SK-N-SH (cell line): ENCODE measurements around the gene RBMS3. TPM values are rescaled to one million over a fixed set of nuclear protein-coding genes. Genes with fewer than 3 reads are reported as not detected.

ENCODE experiments used
- CTCF ChIA-PET: fragments of 300-600, 350-600 bp; formaldehyde crosslinking; extraction: SDS; loops from one replicate; lab custom pipeline; 2021; lab: Yijun Ruan, JAX
- POLR2A ChIA-PET: fragments of 350-600 bp; sonication (Branson Sonifier 250); formaldehyde crosslinking; extraction: SDS; loops from one replicate; lab custom pipeline; 2020; ENCODE audit warnings: antibody characterized with exemption, inconsistent platforms; lab: Yijun Ruan, JAX
- DNase-seq: peaks from one replicate; pipeline ENCODE4 v3.0.0; 2012
- H2AFZ ChIP-seq: fragments of 200-600 bp; sonication (generic); 2 replicates; pipeline ENCODE4 v1.8.1; 2016; ENCODE audit warnings: antibody characterized with exemption, mild to moderate bottlenecking, low read depth
- H3F3A ChIP-seq: fragments of 200-600 bp; sonication (generic); replicated peaks from 2 replicates; pipeline ENCODE3; 2016; ENCODE audit warnings: antibody characterized with exemption, mild to moderate bottlenecking; ENCODE audit not compliant: insufficient read depth
- H3K27ac ChIP-seq, 2 experiments: fragments of 200-500 bp in 1 of 2; fragments of 200-600 bp in 1 of 2; sonication (Bioruptor generic) in 1 of 2; sonication (generic), shearing (Covaris generic) in 1 of 2; 2 replicates each; pipeline versions ENCODE4 v1.5.1 to v1.6.1; 2014 to 2016; ENCODE audit warnings: low read depth in 2 of 2, inconsistent platforms in 1 of 2, low read length in 1 of 2, mild to moderate bottlenecking in 1 of 2, mixed read lengths in 1 of 2
- H3K27me3 ChIP-seq: fragments of 200-600 bp; sonication (generic), shearing (Covaris generic); 2 replicates; pipeline ENCODE4 v1.6.1; 2016; ENCODE audit warnings: mixed run types; ENCODE audit not compliant: insufficient read depth
- H3K36me3 ChIP-seq, 2 experiments: fragments of 200-500 bp in 1 of 2; fragments of 200-600 bp in 1 of 2; sonication (Bioruptor generic) in 1 of 2; sonication (generic) in 1 of 2; replicated peaks in 1 of 2; 2 replicates each; pipeline versions ENCODE3 to v1.5.1; 2014 to 2016; ENCODE audit warnings: low read length in 1 of 2, mild to moderate bottlenecking in 1 of 2; ENCODE audit not compliant: insufficient read depth in 2 of 2, control insufficient read depth in 1 of 2
- H3K4me1 ChIP-seq, 2 experiments: fragments of 200-500 bp in 1 of 2; fragments of 200-600 bp in 1 of 2; sonication (Bioruptor generic) in 1 of 2; sonication (generic), shearing (Covaris generic) in 1 of 2; 2 replicates each; pipeline versions ENCODE4 v1.5.1 to v1.6.1; 2014 to 2016; ENCODE audit warnings: low read depth in 1 of 2, low read length in 1 of 2, mixed run types in 1 of 2; ENCODE audit not compliant: insufficient read depth in 2 of 2, control insufficient read depth in 1 of 2
- H3K4me2 ChIP-seq: fragments of 200-600 bp; sonication (generic), shearing (Covaris generic); 2 replicates; pipeline ENCODE4 v1.6.1; 2017; ENCODE audit warnings: mixed run types
- H3K4me3 ChIP-seq, 2 experiments: fragments of 200-500 bp in 1 of 2; fragments of 200-600 bp in 1 of 2; sonication (Bioruptor generic) in 1 of 2; sonication (generic), shearing (Covaris generic) in 1 of 2; 2 replicates each; pipeline versions ENCODE4 v1.5.1 to v1.8.1; 2014 to 2016; ENCODE audit warnings: low read depth in 2 of 2, inconsistent platforms in 1 of 2, low read length in 1 of 2, mild to moderate bottlenecking in 1 of 2, mixed read lengths in 1 of 2, moderate library complexity in 1 of 2
- H3K79me2 ChIP-seq: fragments of 200-600 bp; sonication (generic); 2 replicates; pipeline ENCODE4 v1.8.1; 2017; ENCODE audit warnings: mild to moderate bottlenecking; ENCODE audit not compliant: insufficient read depth
- H3K9ac ChIP-seq: fragments of 200-600 bp; sonication (generic); 2 replicates; pipeline ENCODE4 v1.6.1; 2017; ENCODE audit warnings: mixed run types
- H3K9me2 ChIP-seq: fragments of 200-600 bp; sonication (generic); 2 replicates; pipeline ENCODE4 v1.6.1; 2017; ENCODE audit warnings: mixed run types
- H3K9me3 ChIP-seq: fragments of 200-600 bp; sonication (generic); 2 replicates; pipeline ENCODE4 v1.6.1; 2017; ENCODE audit warnings: mixed run types, mild to moderate bottlenecking, moderate library complexity
- H4K20me1 ChIP-seq: fragments of 200-600 bp; sonication (generic); 2 replicates; pipeline ENCODE4 v1.6.1; 2017; ENCODE audit warnings: mild to moderate bottlenecking, mixed run types; ENCODE audit not compliant: insufficient read depth
- ELF1 ChIP-seq: IDR thresholded peaks from 2 replicates; pipeline ENCODE4 v1.4.0; 2012
- FOXJ3 ChIP-seq: sonication (generic); formaldehyde crosslinking; IDR thresholded peaks from 2 replicates; pipeline ENCODE4 v1.5.1; 2020; ENCODE audit warnings: mild to moderate bottlenecking, missing genetic modification reagents
- GATA2 ChIP-seq: sonication (generic); formaldehyde crosslinking; IDR thresholded peaks from 2 replicates; pipeline ENCODE4 v1.5.0; 2020; ENCODE audit warnings: mild to moderate bottlenecking, missing genetic modification reagents
- MEF2A ChIP-seq: IDR thresholded peaks from 2 replicates; pipeline ENCODE4 v1.4.0; 2012; ENCODE audit warnings: low read depth, borderline replicate concordance
- NFIC ChIP-seq: IDR thresholded peaks from 2 replicates; pipeline ENCODE4 v1.4.0; 2012; ENCODE audit warnings: borderline replicate concordance
- POLR2AphosphoS5 ChIP-seq: IDR thresholded peaks from 2 replicates; pipeline ENCODE4 v1.6.1; 2012; ENCODE audit warnings: low read depth, low read length
- RAD21 ChIP-seq: IDR thresholded peaks from 2 replicates; pipeline ENCODE4 v1.6.1; 2012; ENCODE audit warnings: mild to moderate bottlenecking, low read length
- RCOR1 ChIP-seq: fragments of 150-350 bp; IDR thresholded peaks from 2 replicates; pipeline ENCODE4 v1.6.1; 2017; ENCODE audit warnings: antibody characterized with exemption, low read length
- RXRA ChIP-seq: IDR thresholded peaks from 2 replicates; pipeline ENCODE4 v1.4.0; 2012; ENCODE audit warnings: low read depth, mild to moderate bottlenecking, borderline replicate concordance
- SIN3A ChIP-seq: IDR thresholded peaks from 2 replicates; pipeline ENCODE4 v1.6.1; 2012; ENCODE audit warnings: low read depth, mild to moderate bottlenecking, low read length, moderate library complexity, borderline replicate concordance
- SMC3 ChIP-seq: IDR thresholded peaks from 2 replicates; pipeline ENCODE4 v1.6.1; 2012; ENCODE audit warnings: low read depth, low read length, improper control_type of control experiment
- TAF1 ChIP-seq: IDR thresholded peaks from 2 replicates; pipeline ENCODE4 v1.6.1; 2012; ENCODE audit warnings: low read depth, mild to moderate bottlenecking, low read length, moderate library complexity, borderline replicate concordance
- TCF12 ChIP-seq: IDR thresholded peaks from 2 replicates; pipeline ENCODE4 v1.4.0; 2012
- TEAD4 ChIP-seq: IDR thresholded peaks from 2 replicates; pipeline ENCODE4 v1.4.0; 2012; ENCODE audit warnings: mild to moderate bottlenecking, borderline replicate concordance; ENCODE audit not compliant: insufficient read depth
- WGBS: methylation state at CpG from one replicate; pipeline ENCODE4 v1.1.6; 2017; ENCODE audit warnings: low lambda C conversion rate; 5-methylcytosine and 5-hydroxymethylcytosine counted together
- polyA plus RNA-seq, 3 experiments: library from polyadenylated mRNA; depleted of rRNA; stranded (reverse); fragments of >200 nt; gene quantifications; 2 replicates each; pipeline ENCODE4 v1.2.3, GENCODE V29; 2012
- TF ChIP-seq, protein P1 (sequence below): fragments of 200-600 bp; sonication (generic); IDR thresholded peaks from 2 replicates; pipeline ENCODE4 v1.6.1; 2017; ENCODE audit warnings: antibody characterized with exemption, mild to moderate bottlenecking, moderate library complexity
- TF ChIP-seq, protein P2 (sequence below): IDR thresholded peaks from 2 replicates; pipeline ENCODE4 v1.4.0; 2012; ENCODE audit warnings: low read depth
- TF ChIP-seq, protein P3 (sequence below): IDR thresholded peaks from 2 replicates; pipeline ENCODE4; 2012
- TF ChIP-seq, protein P4 (sequence below): IDR thresholded peaks from 2 replicates; pipeline ENCODE4 v1.4.0; 2012; ENCODE audit warnings: low read depth, borderline replicate concordance
- TF ChIP-seq, protein P5 (sequence below): fragments of 150-350 bp; IDR thresholded peaks from 2 replicates; pipeline ENCODE4 v1.6.1; 2017; ENCODE audit warnings: antibody characterized with exemption, low read length, low read depth, borderline replicate concordance
- TF ChIP-seq, protein P6 (sequence below): IDR thresholded peaks from 2 replicates; pipeline ENCODE4 v1.4.0; 2012; ENCODE audit warnings: low read depth, borderline replicate concordance

The RBMS3 gene
- polyA plus RNA-seq, 1 of the 3 experiments (the other 2 are of a cell fraction), result 8.2 TPM

DNA sequence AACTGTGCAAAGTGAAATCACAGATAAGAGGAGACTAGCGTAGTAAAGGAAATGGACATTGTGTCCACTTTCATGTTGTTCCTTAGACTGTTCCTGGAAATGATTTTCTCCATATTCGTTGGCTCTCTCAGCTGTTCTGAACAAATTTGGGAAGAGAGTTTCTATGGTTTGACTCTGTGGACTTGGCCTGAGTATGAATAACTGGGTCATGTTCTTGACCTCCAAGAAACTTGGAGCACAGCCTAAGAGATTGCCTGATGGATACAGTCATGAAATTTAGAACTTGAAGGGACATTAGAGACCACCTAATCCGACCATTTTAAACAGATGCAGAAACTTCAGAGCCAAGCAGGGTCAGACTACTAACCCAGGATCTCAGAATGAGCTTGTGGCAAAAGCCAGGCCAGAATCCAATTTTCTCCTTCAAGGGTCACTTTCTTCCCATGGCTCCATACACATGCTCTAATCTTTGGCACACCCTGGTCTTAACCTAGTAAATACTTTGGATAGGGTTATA lies 430.4 kb downstream of the RBMS3 start:
- H3K27ac ChIP-seq, result peak overlapping the region in 1 of 2 experiments; percentile 16; a peak in 1 of 4 replicates

DNA sequence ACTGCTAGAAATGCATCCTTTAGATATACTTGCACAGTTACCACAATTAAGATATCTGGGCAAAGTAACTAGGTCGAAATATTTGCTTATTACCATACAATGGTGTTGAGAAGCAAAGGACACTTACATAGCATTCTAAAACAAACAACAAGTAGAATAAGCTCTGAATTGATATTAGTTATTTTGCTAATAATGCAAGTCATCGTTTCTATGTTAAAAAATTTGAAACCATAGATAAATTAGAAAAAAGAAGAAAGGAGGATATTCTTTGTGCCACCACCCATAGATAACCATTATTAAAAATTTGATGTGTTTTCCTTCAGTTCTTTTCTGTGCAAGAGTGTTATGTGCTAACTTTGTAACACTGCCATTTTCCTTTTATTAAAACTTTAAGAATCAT lies 435.3 kb downstream of the RBMS3 start:
- Histone ChIP-seq H3K79me2 (peaks cover 5% of the 10 kb centered on the region; the same call in 1 of the 2 replicates), H3K4me1 (peaks cover 0 to 9% of the 10 kb centered on the region in 2 experiments; a peak in 2 of 4 replicates), H3K27me3 (no peaks in the 10 kb centered on the region), H3F3A (no peaks in the 10 kb centered on the region), H3K9me2 (no peaks in the 10 kb centered on the region), H4K20me1 (no peaks in the 10 kb centered on the region), H3K4me2 (no peak overlapping the region), H3K27ac (no peak overlapping the region), H3K4me3 (no peak overlapping the region), H2AFZ (no peak overlapping the region), H3K36me3 (peaks cover 0 to 5% of the 10 kb centered on the region in 2 experiments), H3K9ac (no peak overlapping the region), H3K9me3 (no peaks in the 10 kb centered on the region)
- 93% methylated on average over 2 of the region's 2 CpGs for WGBS
- ChIA-PET CTCF (no interaction called here), POLR2A (interaction anchor here (0.9 kb wide), 1 partner anchor 15 kb away, joined by 3 read pairs; no protein-coding TSS in a partner anchor)
- DNase-seq, result no peak
- TF ChIP-seq TAF1 (no peak), FOXJ3 (CRISPR knock-in tag) (no peak), TCF12 (no peak), RCOR1 (no peak), RAD21 (no peak)
- TF ChIP-seq, protein P1, sequence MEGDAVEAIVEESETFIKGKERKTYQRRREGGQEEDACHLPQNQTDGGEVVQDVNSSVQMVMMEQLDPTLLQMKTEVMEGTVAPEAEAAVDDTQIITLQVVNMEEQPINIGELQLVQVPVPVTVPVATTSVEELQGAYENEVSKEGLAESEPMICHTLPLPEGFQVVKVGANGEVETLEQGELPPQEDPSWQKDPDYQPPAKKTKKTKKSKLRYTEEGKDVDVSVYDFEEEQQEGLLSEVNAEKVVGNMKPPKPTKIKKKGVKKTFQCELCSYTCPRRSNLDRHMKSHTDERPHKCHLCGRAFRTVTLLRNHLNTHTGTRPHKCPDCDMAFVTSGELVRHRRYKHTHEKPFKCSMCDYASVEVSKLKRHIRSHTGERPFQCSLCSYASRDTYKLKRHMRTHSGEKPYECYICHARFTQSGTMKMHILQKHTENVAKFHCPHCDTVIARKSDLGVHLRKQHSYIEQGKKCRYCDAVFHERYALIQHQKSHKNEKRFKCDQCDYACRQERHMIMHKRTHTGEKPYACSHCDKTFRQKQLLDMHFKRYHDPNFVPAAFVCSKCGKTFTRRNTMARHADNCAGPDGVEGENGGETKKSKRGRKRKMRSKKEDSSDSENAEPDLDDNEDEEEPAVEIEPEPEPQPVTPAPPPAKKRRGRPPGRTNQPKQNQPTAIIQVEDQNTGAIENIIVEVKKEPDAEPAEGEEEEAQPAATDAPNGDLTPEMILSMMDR, result no peak
- TF ChIP-seq, protein P2, sequence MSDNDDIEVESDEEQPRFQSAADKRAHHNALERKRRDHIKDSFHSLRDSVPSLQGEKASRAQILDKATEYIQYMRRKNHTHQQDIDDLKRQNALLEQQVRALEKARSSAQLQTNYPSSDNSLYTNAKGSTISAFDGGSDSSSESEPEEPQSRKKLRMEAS, result no peak
- TF ChIP-seq, protein P3, sequence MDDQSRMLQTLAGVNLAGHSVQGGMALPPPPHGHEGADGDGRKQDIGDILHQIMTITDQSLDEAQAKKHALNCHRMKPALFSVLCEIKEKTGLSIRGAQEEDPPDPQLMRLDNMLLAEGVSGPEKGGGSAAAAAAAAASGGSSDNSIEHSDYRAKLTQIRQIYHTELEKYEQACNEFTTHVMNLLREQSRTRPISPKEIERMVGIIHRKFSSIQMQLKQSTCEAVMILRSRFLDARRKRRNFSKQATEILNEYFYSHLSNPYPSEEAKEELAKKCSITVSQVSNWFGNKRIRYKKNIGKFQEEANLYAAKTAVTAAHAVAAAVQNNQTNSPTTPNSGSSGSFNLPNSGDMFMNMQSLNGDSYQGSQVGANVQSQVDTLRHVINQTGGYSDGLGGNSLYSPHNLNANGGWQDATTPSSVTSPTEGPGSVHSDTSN, result no peak

More for the DNA sequence above, 430.4 kb downstream of the RBMS3 start:
- no peak for DNase-seq
- peaks cover 0 to 6% of the 10 kb centered on the region in 2 experiments for H3K36me3 ChIP-seq
- H3K4me2 ChIP-seq, result no peak overlapping the region
- TF ChIP-seq, protein P4, sequence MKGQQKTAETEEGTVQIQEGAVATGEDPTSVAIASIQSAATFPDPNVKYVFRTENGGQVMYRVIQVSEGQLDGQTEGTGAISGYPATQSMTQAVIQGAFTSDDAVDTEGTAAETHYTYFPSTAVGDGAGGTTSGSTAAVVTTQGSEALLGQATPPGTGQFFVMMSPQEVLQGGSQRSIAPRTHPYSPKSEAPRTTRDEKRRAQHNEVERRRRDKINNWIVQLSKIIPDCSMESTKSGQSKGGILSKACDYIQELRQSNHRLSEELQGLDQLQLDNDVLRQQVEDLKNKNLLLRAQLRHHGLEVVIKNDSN, result no peak
- no peak for TF ChIP-seq MEF2A
- no peak for TF ChIP-seq GATA2 (CRISPR knock-in tag)
- TF ChIP-seq RXRA, result no peak
- TF ChIP-seq TAF1, result no peak
- TF ChIP-seq POLR2AphosphoS5, result no peak
- TF ChIP-seq ELF1, result no peak
- TF ChIP-seq, protein P5, sequence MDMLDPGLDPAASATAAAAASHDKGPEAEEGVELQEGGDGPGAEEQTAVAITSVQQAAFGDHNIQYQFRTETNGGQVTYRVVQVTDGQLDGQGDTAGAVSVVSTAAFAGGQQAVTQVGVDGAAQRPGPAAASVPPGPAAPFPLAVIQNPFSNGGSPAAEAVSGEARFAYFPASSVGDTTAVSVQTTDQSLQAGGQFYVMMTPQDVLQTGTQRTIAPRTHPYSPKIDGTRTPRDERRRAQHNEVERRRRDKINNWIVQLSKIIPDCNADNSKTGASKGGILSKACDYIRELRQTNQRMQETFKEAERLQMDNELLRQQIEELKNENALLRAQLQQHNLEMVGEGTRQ, result no peak
- TF ChIP-seq, protein P6, sequence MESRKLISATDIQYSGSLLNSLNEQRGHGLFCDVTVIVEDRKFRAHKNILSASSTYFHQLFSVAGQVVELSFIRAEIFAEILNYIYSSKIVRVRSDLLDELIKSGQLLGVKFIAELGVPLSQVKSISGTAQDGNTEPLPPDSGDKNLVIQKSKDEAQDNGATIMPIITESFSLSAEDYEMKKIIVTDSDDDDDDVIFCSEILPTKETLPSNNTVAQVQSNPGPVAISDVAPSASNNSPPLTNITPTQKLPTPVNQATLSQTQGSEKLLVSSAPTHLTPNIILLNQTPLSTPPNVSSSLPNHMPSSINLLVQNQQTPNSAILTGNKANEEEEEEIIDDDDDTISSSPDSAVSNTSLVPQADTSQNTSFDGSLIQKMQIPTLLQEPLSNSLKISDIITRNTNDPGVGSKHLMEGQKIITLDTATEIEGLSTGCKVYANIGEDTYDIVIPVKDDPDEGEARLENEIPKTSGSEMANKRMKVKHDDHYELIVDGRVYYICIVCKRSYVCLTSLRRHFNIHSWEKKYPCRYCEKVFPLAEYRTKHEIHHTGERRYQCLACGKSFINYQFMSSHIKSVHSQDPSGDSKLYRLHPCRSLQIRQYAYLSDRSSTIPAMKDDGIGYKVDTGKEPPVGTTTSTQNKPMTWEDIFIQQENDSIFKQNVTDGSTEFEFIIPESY, result no peak
- TF ChIP-seq, protein P2, result no peak
- TF ChIP-seq TEAD4, result no peak
- TF ChIP-seq SMC3, result no peak
- no peak for TF ChIP-seq SIN3A
- TF ChIP-seq RCOR1, result no peak
- TF ChIP-seq RAD21, result no peak
- TF ChIP-seq NFIC, result no peak
- TF ChIP-seq, all 33 proteins: peak for 0
- Histone ChIP-seq H3K9me3 (no peaks in the 10 kb centered on the region), H3K4me1 (peaks cover 0 to 6% of the 10 kb centered on the region in 2 experiments; a peak in 2 of 4 replicates), H3K9me2 (no peaks in the 10 kb centered on the region), H3F3A (peaks cover 4% of the 10 kb centered on the region), H3K27me3 (no peaks in the 10 kb centered on the region), H4K20me1 (no peaks in the 10 kb centered on the region), H3K4me3 (no peak overlapping the region), H2AFZ (no peak overlapping the region), H3K79me2 (no peaks in the 10 kb centered on the region; the same call in 1 of the 2 replicates), H3K9ac (no peak overlapping the region)
- ChIA-PET POLR2A (no interaction called here), CTCF (interaction anchor here (0.8 to 1.2 kb wide), 2 partner anchors 10 to 15 kb away, joined by 3 to 4 read pairs; no protein-coding TSS in a partner anchor)
- 92% methylated on average over 3 of the region's 3 CpGs for whole genome bisulfite sequencing
